GM21447 (cell line): ENCODE data around the gene SCN1B.
"Not testable (repeated sequence)": the region's sequence is repeated elsewhere in the genome, so short reads cannot be mapped to it uniquely, and the experiment has no call there.

Source experiments
- ATAC-seq: cut with Tn5 transposase; IDR thresholded peaks from one replicate; pipeline ENCODE4 v1.9.1; 2021; ENCODE audit not compliant: unreplicated experiment

SCN1B gene

DNA sequence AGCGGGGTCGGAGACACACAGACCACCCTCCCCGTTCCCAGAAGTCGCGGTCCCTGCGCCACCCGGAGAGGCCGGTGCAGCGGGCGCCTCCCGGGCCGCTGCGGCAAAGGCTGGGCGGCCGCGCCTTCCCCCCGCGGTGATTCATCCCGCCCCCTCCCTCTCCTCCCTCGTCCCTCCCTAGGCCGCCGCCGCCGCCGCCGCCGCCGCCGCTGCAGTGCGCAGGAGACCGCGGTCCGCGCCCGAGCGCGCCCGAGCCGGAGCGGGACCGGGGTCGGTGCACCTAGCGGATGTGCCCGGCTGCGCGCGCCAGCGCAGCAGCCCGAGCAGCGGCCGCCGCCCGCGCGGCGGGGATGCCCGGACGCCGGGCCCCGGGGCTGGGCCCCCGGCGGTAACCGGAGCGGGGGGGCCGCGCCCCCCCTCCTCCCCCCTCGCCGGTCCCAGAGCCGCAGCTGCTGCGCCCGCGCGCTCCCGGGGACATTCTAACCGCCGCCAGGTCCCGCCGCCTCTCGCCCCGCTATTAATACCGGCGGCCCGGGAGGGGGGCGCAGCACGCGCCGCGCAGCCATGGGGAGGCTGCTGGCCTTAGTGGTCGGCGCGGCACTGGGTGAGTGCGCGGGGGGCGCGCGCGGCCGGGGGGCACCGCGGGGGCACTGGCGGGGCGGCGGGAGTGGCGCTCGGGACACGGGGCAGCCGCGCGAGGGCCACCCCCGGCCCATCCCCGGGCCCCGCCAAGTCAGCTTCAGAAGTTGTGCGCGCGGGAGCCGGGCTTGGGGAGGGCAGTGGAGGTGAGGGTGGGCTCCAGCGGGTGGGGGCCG, at the start of gene SCN1B:
Gene SCN1B (plus strand): TSS at position 214 of the 815 bp plus-strand sequence. CDS start 351 bp downstream, at position 565.
- no peak for ATAC-seq

DNA sequence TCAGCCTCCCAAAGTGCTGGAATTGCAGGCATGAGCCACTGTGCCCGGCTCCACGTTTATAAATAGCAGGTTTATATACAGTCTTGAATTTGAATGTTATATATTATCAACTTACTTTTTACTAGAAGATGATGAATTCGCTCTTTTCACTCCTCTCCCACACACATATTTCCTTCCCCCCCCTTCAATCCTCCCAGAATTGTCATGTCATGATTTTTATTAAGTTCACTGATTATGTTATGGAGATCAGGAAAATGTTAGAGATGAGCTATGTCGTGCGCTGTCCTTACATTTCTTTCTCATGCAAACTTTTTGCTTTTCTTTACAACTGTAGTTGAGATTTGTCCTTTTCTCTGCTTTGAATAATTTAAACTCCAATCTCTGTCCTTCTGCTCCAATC, 48.0 kb upstream of the SCN1B start:
- no peak for ATAC-seq

DNA sequence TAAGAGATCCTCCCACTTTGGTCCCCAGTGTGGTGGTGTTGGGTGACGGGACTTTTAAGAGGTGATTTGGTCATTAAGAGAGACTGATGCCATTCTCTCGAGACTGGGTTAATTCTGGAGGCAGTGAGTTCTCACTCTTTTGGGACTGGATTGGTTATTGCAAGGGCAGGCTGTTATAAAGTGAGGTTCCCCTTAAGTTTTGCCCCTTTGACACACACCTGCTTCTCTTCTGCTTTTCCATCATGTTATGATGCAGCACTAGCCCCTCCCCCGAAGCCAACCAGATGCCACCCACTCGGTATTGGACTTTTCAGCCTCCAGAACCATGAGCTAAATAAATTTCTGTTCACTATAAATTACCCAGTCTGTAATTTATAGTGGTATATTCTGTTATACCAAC, 46.5 kb upstream of the SCN1B start:
- no peak for ATAC-seq

DNA sequence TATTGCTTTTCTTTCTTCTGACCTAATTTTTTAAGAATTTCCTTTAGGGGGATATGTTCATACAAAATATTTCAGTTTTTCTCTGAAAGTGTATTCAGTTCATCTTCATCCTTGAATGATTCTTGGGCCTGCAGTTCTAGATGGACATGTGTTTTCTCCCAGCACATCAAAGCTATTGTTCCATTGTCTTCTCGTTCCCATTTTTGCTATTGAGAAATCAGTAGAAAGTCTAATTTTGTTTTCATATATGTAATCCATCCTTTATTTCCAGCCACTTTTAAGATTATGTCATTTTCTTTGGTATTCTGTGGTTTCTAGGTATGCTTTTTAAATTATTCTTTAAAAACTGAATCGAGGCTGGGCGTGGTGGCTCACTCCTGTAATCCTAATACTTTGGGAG, 46.0 kb upstream of the SCN1B start:
- no peak for ATAC-seq

DNA sequence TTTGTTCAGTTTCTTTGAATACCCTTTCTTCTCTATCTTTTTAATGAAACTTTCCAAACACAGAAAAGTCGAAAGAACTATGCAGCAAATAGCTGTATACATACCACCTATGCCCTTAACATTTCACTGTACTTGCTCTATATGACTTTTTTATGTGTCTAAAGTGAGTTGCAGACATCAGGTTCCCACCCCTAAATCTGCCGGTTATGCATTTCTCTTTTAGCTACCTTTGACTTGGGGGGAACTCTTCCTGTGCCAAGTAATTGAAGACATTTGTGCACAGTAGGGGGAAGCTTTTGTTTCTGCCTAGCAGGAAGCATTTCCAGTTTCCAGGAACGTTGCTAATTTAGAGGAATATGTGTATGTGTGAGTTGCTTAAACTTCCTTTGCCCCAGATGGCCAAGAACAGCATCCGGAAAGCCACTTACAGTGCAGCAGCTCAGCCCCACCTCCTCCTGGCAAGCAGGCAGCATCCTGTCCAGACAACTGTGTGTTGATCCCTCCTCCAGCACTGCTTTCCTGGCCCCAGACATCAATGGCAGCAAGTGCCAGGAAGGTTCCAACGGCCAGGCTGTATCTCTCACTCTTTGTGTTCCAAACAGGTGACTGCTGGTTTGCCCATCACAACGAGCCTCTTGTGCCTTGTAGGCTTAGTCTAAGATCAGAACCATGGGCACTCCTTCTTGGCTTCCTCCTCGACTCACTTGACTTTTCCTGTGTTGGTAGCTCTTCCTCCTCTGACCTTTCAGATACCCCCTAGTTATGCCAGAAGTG, 44.8 kb upstream of the SCN1B start:
- ATAC-seq = no peak

DNA sequence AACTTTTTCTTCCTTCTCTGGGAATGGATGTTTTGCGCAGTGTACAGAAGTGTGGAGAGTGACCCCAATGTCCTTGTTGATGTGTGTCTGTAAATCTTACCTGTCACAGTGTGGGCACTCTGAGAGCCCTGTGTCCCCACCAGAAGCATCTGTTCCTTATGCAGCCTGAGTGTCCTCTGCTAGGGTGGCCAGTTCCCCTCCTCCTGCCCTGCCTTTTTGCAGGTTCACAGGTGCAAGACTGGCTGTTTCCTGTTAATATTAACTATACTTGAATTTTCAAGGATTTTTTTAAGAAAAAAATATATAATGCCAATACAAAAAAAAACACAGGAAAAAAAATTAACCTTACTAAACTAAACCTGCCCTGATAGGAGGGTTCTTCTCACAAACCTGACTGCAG, 42.2 kb upstream of the SCN1B start:
- no peak for ATAC-seq

DNA sequence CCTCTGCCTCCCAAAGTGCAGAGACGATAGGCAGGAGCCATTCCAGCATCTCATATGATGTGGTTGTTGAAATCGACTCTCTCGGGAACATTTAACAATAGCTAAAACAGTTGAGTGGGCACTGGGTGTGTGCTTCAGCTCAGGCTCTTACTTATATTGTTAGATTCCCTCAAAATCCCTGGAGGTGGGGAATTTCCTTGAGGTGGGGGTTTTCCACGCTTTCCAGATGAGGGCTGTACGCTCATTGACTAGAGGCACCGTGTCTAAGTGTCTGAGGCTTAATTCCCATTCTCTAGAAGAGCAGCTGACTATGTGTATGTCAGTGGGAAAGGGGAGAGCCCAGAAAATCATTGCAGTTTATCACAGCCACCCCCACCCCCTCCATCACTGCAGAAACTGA, 41.0 kb upstream of the SCN1B start:
- ATAC-seq = no peak

DNA sequence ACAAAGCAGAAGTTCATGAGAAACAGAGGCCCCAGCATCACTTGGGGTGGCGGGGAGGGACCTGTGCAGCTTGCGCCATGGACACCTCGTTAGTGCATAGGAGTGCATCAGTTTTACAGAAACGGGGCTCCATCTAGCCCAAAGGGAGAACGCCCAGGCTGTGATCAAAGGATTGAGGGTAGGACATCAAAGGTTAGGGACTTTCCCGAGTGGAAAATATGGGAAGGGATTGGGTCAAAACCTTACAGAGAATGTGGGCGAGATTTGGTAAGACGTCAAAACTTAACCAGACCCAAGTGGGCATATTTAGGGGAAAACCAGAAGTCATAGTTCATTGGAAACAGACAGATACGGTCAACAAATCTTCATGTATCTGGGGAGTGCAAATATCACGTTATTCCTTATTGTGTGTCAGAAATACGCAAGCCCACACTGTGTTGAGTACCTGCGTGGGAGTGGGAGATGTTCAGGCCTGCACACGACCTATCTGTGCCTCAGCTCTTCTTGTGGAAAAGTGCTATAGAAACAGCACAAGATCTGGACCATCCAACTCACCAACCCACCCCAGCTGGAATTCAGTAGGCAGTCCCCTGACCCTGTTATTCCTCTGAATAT, 39.6 kb upstream of the SCN1B start:
- no peak for ATAC-seq

DNA sequence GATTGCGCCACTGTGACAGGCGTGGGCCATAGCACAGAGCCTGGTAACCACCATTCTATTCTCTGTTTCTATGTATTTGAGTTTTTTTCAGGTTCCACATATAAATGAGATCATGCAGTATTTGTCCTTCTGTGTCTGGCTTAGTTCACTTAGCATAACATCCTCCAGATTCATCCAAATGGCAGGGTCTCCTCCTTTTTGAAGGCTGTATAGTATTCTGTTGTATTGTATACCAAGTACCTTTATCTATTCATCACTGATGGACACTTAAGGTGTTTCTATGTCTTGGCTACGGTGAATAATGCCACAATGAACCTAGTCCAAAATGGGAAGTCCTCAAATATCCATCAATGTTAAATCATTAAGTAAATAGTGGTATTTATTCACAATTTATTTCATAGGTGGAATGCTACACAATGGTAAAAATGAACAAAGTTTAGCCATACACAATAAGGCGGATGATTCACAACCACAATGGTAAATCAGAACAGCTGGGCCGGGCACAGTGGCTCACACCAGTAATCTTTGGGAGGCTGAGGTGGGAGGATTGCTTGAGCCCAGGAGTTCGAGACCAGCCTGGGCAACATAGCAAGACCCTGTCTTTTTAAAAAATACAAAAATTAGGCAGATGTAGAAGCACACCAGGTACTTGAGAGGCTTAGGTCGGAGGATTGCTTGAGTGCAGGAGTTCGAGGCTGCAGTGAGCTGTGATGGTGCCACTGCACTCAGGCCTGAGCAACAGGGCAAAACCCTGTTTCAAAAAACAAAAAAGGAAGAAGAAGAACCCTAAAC, 38.5 kb upstream of the SCN1B start:
- ATAC-seq = no peak

DNA sequence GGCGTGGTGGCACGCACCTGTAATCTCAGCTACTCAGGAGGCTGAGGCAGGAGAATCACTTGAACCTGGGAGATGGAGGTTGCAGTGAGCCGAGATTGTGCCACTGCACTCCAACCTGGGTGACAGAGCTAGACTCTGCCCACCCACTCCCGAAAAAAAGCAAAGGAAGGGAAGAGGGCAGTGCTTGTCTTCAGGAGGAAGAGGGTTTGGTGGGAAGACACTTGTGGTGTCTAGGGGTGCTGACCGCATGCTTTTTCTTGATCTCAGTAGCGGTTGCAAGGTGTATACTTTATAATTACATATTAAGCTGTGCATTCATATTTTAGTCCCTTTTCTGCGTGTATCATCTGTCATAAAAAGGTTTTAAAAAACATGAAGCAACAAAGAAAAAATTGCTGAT, 37.7 kb upstream of the SCN1B start:
- not testable (repeated sequence) for ATAC-seq

DNA sequence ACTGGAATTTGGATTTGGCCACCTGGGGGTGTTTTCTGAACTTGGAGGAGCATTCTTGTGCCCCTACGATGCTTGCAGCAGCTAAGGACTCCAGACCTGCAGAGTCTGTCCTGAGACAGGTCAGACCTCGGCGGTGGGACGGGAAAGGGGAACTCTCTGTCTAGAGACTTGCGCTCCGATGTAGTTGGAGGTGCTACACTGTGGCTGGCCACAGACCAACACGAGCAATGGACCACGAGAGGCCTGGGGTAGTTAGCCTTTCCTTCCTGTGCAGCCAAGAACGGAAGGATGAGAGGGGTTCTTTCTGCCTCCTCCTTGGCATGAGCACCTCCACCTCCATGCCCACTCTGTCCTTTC, 36.0 kb upstream of the SCN1B start:
- ATAC-seq = no peak

DNA sequence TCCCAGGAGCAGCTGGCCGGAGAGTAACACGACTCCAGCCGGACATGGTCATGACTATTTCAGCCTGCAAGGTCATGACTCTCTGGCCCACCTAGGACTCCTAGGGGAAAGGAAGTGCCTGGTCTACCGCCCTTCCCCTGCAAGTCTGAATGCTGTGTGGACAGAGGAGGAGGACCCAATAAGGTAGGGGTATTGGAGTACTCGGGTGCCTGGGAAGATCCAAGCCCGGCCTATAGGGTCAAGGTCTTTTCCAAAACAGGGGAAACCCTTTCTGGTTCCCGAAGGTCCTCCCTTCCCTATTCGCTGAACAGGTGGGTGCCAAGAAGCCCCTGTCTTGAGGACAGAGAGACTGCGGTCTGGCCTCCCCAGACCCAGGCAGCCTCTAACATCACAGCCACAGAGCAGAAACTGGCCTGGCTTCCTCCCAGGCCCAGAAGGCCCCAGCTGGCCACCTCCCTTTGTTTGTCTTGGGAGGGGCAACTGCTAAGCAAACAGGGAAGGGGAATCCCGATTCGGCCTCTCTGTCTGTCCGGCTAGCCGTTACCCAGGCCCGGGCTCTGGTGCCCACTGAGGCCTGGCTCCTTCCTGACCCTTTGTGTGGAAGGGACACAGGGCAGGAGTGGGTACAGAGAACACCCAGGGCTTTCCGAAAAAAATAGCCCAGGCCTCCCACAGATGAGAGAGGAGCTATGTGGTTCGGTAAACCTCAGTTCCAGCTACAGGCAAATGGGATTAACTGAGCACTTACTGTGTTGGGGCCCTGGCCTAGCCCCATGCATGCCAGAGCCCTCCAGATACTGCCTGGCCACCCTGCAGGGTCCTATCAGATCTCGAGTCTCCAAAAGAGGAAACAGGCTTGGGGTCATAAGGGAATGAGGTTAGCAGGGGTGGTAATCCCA, 35.4 kb upstream of the SCN1B start:
- no peak for ATAC-seq

DNA sequence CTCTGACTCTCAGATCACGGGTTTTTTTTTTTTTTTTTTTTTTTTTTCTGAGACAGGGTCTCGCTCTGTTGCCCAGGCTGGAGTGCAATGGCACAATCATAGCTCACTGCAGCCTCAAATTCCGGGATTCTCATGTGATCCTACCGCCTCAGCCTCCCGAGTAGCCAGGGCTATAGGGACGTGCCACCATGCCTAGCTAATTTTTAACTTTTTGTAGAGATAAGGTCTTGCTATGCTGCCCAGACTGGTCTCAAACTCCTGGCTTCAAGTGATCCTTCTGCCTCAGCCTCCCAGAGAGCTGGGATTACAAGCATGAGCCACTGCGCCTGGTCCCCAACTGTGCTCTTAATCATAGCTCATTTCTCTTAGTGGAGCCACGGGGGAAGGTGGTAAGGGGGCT, 34.7 kb upstream of the SCN1B start:
- ATAC-seq = no peak

DNA sequence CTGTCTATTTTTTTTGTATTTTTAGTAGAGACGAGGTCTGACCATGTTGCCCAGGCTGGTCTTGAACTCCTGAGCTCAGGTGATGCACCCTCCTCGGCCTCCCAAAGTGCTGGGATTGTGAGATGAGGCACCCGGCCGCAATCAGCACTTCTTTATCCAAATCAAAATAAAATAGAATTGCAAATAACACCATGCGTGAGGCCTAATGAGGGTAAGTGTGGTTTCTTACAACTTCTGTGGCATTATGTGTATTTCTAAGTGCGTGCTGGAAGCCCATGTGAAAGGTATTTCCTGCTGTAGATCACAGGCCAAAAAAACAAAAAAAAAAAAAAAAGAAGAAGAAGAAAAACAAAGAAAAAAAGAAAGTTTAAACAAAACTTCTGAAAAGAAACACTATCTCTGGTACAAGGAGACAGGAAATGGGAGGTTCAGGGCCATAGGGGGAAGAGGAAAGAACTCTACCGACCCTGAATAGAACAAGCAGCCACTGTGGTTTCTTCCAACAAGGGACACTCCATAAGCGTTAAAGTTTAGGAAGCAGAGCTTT, 33.1 kb upstream of the SCN1B start:
- ATAC-seq = no peak

DNA sequence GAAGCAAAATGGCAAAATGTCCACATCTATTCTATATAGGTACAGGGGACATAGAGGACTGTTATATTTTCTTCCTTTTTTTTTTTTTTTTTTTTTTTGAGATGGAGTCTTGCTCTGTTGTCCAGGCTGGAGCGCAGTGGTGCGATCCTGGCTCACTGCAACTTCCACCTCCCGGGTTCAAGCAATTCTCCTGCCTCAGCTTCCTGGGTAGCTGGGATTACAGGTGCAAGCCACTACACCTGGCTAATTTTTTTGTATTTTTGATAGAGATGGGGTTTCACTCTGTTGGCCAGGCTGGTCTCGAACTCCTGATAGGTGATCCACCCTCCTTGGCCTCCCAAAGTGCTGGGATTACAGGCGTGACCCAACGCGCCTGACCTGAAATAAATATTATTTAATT, 32.0 kb upstream of the SCN1B start:
- ATAC-seq = not testable (repeated sequence)

DNA sequence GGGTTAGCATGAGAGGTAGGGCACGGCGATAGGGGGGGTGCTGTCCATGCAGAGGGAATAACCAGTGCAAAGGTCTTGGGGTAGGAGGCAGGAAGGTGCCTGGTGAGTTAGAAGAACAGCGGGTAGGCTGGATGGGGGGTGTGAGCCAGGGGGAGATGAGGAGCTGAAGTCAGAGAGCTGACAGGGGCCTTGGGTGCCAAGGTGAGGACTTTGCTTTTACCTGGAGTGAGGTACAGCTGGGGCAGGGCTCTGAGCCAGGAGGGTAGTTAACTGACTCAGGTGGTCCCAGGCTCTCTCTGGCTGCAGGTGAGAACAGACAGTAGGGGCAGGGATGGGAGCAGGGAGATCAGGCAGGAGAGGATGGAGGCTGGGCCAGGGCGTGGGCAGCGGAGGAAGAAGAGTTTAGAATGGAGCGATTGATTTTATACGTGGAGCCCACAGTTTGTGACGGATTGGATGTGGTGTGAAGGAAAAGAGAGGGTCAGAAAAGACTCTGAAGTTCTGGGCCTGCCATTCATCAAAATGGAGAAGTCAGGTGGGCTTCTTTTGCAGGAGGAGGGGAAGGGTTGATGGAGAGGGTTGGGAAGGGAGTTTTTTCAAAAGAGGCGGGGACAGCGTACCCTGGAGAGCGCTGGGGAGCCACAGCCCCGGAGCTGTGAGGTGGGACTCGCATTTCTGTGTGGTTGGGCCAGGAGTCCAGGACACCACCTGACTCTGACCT, 31.3 kb upstream of the SCN1B start:
- no peak for ATAC-seq

DNA sequence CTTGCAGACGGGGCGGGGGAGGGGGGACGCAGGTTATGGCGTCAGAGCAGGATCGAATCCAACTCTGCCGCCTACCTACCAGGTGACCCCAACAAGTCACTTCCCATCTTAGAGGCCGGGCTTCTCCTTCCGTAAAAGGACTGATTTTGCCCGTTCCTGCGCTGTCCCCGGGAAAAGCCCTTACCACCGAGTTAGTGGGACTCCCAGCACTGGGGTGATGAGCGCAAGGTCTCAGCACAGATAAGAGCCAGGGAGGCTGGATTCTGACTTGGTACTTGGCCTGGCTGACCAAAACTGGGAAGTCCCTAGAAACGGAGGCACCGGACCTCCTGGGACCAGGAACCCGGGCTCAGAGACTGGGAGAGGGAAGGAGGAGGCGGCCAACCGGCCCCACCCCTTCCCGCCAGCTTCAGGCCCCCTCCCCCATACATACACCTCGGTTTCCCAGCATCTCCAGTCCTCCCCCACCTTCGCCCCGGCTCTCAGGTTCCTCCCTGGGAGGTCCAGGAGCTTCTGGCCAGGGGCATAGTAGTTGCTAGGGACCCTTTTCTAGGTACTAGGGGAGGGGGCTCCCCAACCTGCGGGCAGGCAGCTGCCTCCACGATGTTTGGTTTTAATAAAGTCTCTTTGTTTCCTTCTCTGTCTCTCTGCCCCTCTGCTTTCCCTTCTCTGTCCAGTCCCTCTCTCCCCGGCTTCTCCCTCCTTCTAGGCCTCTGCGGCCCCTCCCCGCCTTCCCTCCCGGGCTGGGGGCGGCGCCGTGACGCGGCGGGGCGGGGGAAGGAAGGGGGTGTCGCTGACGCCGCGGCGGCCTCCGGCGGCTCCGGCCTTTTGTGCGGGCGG, 30.6 kb upstream of the SCN1B start, which contains the start of gene GRAMD1A:
Gene GRAMD1A (plus strand): TSS at position 826 of the 840 bp plus-strand sequence. CDS start 156 bp downstream, outside the sequence.
- peak; percentile 52 for ATAC-seq

DNA sequence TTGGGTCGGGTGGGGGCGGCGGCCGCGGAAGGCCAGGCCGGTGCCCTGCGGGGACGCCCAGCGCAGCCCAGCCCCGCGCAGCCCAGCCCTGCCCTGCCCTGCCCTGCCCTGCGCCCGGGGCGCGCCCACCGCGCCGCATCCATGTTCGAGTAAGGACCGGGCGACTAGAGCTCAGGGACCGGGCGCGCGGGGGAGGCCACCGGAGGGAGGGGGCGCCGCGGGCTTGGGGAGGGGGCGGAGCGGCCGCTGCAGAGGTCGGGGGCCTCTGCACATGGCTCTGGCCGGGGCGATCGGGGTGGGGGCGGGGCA, 30.0 kb upstream of the SCN1B start:
- ATAC-seq = no peak
